ENCODE measurements around the gene HYI. TPM values are rescaled to one million over a fixed set of nuclear protein-coding genes. Genes with fewer than 3 reads are reported as not detected.
"Not testable (repeated sequence)": the region's sequence is repeated elsewhere in the genome, so short reads cannot be mapped to it uniquely, and the experiment has no call there.

Gene HYI
- total RNA-seq, 4 donors from 2014 or later = 7.0 to 30.9 (median 14.7) TPM

DNA sequence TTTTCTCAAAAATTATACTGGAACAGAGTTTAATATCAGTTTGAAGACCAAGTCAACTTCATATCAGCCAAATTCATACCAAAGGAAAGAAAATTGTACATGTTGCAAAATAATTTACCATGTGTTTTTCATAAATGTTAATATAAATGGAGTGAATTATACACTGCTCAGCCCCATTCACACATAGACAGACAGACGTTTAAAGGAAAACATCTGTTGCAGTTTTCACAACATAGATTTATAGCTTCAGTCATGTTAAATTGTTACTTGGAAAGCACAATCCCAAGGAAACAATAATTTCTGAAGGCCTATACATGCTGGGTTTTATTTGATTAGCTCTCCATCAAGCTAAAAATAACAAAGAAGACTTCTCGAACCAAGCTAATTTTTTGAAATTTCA lies 27.8 kb upstream of the HYI start:
- DNase-seq = no peak
- no peaks in the 10 kb centered on the region for H3K36me3 ChIP-seq
- TF ChIP-seq, protein P1, sequence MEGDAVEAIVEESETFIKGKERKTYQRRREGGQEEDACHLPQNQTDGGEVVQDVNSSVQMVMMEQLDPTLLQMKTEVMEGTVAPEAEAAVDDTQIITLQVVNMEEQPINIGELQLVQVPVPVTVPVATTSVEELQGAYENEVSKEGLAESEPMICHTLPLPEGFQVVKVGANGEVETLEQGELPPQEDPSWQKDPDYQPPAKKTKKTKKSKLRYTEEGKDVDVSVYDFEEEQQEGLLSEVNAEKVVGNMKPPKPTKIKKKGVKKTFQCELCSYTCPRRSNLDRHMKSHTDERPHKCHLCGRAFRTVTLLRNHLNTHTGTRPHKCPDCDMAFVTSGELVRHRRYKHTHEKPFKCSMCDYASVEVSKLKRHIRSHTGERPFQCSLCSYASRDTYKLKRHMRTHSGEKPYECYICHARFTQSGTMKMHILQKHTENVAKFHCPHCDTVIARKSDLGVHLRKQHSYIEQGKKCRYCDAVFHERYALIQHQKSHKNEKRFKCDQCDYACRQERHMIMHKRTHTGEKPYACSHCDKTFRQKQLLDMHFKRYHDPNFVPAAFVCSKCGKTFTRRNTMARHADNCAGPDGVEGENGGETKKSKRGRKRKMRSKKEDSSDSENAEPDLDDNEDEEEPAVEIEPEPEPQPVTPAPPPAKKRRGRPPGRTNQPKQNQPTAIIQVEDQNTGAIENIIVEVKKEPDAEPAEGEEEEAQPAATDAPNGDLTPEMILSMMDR (IDR thresholded peaks at IDR 0.05) = no peak
- no peak for TF ChIP-seq POLR2A (IDR thresholded peaks at IDR 0.05)
- H3K4me3 ChIP-seq = no peak overlapping the region
- H3K27me3 ChIP-seq = no peaks in the 10 kb centered on the region
- no peaks in the 10 kb centered on the region for H3K4me1 ChIP-seq
- WGBS, 2 donors = 86 to 87% methylated on average over 2 of the region's 2 CpGs
- intact Hi-C loops (cut with DNase I) = no loop called here
- no peaks in the 10 kb centered on the region for H3K9me3 ChIP-seq
- no peak overlapping the region for H3K27ac ChIP-seq

GRCh38 chr1:43479414-43479813 lies 25.7 kb upstream of the HYI start:
- 55 to 69% methylated on average over 3 of the region's 3 CpGs for WGBS, 2 donors

GRCh38 chr1:43477716-43478115 lies 24.0 kb upstream of the HYI start:
- no peaks in the 10 kb centered on the region for H3K36me3 ChIP-seq
- intact Hi-C loops (cut with DNase I) = no loop called here
- H3K4me1 ChIP-seq = no peaks in the 10 kb centered on the region
- H3K27me3 ChIP-seq = no peaks in the 10 kb centered on the region
- 60 to 85% methylated on average over 1 of the region's 1 CpG for WGBS, 2 donors
- H3K27ac ChIP-seq = no peak overlapping the region
- no peak for DNase-seq
- no peaks in the 10 kb centered on the region for H3K9me3 ChIP-seq
- no peak for TF ChIP-seq POLR2A (IDR thresholded peaks at IDR 0.05)
- TF ChIP-seq, protein P1 (IDR thresholded peaks at IDR 0.05) = no peak
- no peak overlapping the region for H3K4me3 ChIP-seq

More at GRCh38 chr1:43479414-43479813, 25.7 kb upstream of the HYI start:
- Histone ChIP-seq H3K27me3 (no peaks in the 10 kb centered on the region), H3K27ac (no peak overlapping the region), H3K36me3 (no peaks in the 10 kb centered on the region), H3K9me3 (no peaks in the 10 kb centered on the region), H3K4me1 (no peaks in the 10 kb centered on the region), H3K4me3 (no peak overlapping the region)
- intact Hi-C loops (cut with DNase I) = no loop called here
- no peak for TF ChIP-seq POLR2A (IDR thresholded peaks at IDR 0.05)
- TF ChIP-seq, protein P1 (IDR thresholded peaks at IDR 0.05) = no peak
- DNase-seq = no peak

DNA sequence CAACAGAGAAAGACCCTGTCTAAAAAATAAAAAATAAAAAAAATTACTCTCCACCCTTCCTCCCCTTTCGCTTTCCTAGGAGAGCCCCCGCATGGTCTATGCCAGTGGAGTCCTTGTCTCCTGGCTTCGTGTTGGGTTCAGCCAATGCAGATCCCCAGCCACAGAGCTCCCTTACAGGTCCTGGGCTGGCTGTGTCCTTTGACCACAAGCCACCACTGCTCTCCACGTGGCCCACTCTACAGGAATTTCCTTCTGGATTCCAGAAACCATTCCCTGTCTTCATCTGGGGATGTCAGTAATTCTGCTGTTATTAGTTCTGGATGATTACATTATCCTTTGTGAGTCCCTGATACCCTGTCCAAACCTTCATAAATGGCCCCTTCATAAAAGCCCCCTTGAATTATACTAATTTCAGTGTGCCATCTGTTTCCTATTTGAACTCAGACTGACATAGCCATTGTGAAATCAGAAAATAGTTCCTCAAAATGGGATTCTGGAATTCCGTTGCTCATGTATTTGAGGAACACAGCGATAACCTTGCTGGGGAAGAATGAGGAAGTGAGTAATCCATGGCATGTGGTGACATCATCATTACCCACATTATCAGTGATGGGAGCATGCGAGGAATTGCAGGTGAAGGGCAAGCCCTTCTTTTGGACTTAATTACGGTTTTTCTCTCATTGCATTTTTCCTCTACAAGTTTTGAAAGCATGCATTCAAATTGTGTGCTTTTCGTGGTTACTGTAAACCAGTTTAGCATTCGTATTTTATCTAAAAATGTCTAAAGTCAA lies 22.1 kb upstream of the HYI start:
- H3K36me3 ChIP-seq; H3K4me1 ChIP-seq; H3K27me3 ChIP-seq; H3K9me3 ChIP-seq; H3K27ac ChIP-seq; DNase-seq; H3K4me3 ChIP-seq; intact Hi-C loops (cut with DNase I): not testable (repeated sequence)
- WGBS, 2 donors = 42 to 51% methylated on average over 10 of the region's 10 CpGs

GRCh38 chr1:43473463-43473862 lies 19.7 kb upstream of the HYI start:
- H3K36me3 ChIP-seq = no peaks in the 10 kb centered on the region
- DNase-seq = no peak
- intact Hi-C loops (cut with DNase I) = no loop called here
- H3K27ac ChIP-seq = no peak overlapping the region
- H3K4me3 ChIP-seq = no peak overlapping the region
- TF ChIP-seq, protein P1 (IDR thresholded peaks at IDR 0.05) = no peak
- no peak for TF ChIP-seq POLR2A (IDR thresholded peaks at IDR 0.05)
- no peaks in the 10 kb centered on the region for H3K9me3 ChIP-seq
- no peaks in the 10 kb centered on the region for H3K4me1 ChIP-seq
- H3K27me3 ChIP-seq = no peaks in the 10 kb centered on the region
- 56 to 83% methylated on average over 4 of the region's 4 CpGs for WGBS, 2 donors

GRCh38 chr1:43472463-43473151 lies 18.9 kb upstream of the HYI start:
- H3K4me3 ChIP-seq; DNase-seq; H3K27me3 ChIP-seq; H3K9me3 ChIP-seq; H3K36me3 ChIP-seq; intact Hi-C loops (cut with DNase I); H3K4me1 ChIP-seq: not testable (repeated sequence)
- WGBS, 2 donors = 35 to 58% methylated on average over 6 of the region's 6 CpGs
- peak overlapping the region in 1 of 4 donors; percentile 52 for H3K27ac ChIP-seq
